Airway epithelial cell (primary cell): ENCODE data around the gene CHST9. TPM values are rescaled to one million over a fixed set of nuclear protein-coding genes. Genes with fewer than 3 reads are reported as not detected.

Experiments used
- total RNA-seq: library from RNA; depleted of rRNA; stranded (reverse); fragments of >200 nt; gene quantifications from 2 replicates; pipeline ENCODE4 v1.2.3, GENCODE V29; 2015

Gene CHST9, protein sequence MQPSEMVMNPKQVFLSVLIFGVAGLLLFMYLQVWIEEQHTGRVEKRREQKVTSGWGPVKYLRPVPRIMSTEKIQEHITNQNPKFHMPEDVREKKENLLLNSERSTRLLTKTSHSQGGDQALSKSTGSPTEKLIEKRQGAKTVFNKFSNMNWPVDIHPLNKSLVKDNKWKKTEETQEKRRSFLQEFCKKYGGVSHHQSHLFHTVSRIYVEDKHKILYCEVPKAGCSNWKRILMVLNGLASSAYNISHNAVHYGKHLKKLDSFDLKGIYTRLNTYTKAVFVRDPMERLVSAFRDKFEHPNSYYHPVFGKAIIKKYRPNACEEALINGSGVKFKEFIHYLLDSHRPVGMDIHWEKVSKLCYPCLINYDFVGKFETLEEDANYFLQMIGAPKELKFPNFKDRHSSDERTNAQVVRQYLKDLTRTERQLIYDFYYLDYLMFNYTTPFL
- total RNA-seq = 3.0 and 3.2 TPM in 2 replicates

DNA sequence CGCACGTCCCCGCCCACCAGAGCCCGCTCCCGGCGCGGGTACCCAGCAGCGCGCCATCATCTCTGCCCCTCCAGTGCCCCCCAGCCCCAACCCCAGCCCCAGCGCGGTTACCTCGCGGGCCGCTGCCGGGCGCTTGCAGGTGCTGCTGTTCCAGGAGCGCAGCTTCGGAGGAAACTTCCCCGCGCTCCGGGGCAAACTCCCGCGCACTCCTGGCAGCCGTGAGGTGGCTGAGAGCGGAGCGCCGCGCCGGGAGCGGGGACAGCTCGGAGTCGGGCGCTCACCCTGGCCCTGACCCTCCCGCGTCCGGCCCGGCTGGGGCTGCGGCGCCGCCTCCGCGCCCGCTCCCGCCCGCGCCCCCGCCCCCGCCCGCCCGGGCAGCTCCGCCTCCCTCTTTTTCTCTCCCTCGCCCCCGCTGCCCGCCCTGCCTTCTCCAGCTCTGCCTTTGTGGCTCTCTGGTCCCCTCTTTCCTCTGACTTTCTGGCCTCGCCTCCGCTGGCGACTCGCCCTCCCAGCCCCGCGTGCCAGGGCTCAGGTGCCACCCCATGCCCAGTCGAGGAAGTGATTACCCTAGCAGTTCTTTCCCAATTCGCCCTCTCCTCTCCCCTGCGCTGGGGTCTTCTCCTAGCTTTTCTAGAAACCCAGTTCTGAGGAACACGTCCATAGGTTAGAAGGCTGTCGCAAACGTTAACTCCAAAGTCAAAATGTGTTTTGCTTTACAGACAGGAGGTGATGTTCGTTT, at the start of gene CHST9:
TSS of gene CHST9 (minus strand) at position 284 of the 739 bp plus-strand sequence. CDS start 42,499 bp downstream, outside the sequence.

DNA sequence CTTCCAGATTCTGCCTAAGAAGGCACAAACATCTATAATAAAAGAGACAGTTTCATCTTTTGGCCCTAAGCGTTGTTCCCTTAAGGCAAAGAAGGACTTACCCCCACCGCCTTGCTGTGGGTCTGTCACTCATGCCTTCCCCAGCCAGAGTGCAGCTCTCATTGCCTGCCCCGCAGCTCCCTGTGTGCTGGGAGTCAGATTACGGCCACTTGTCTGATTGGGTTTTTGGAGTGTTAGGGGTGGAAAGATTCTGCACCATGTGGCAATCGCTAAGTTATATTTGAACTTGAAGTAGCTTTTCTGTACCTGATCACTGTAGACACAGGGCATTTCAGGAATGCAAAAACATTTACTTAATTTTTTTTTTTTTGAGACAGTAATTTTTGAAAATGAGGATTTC, 319.6 kb downstream of the CHST9 start, which contains the start of gene AQP4:
TSS of gene AQP4 (minus strand) at position 151 of the 400 bp plus-strand sequence. CDS start at position 133, 18 bp downstream.

